Panc1 (cell line): ENCODE measurements around the gene LDB3. TPM values are rescaled to one million over a fixed set of nuclear protein-coding genes. Genes with fewer than 3 reads are reported as not detected.

Source experiments
- total RNA-seq: library from RNA; stranded (reverse); gene quantifications from one replicate; pipeline ENCODE4 v1.2.1, GENCODE V29; 2021; ENCODE audit not compliant: unreplicated experiment

The LDB3 gene
- total RNA-seq, 1 experiment from 2014 or later = 0.15 TPM

Other genes with a start within 250 kb of the LDB3 start
- gene WAPL, start 146.7 kb upstream of the LDB3 start, total RNA-seq = 56.2 TPM
- not detected for gene OPN4, start 14.0 kb upstream of the LDB3 start, total RNA-seq
- 94.3 TPM for gene BMPR1A, start 88.1 kb downstream of the LDB3 start, total RNA-seq